Keratinocyte (primary cell): ENCODE results near the gene SMURF1. TPM values are rescaled to one million over a fixed set of nuclear protein-coding genes. Genes with fewer than 3 reads are reported as not detected.

Experiments used
- DNase-seq: peaks from one replicate; pipeline ENCODE4 v3.0.0-alpha.2; 2011; ENCODE audit warnings: low read depth, missing footprints, low spot score
- FAIRE-seq: peaks from 2 replicates; lab custom pipeline; 2011; peaks lifted over from hg19 to GRCh38; lab: Jason Lieb, UNC
- H2AFZ ChIP-seq: 2 replicates; pipeline ENCODE4 v1.6.0; 2012; ENCODE audit warnings: low read length, control low read depth, inconsistent platforms; ENCODE audit not compliant: control insufficient read depth
- H3K27ac ChIP-seq: 2 replicates; pipeline ENCODE4 v1.5.1; 2011; ENCODE audit warnings: low read length; ENCODE audit not compliant: control insufficient read depth, insufficient read depth
- H3K27me3 ChIP-seq: 3 replicates; pipeline ENCODE4 v1.6.0; 2011; ENCODE audit warnings: low read length; ENCODE audit not compliant: control insufficient read depth, insufficient read depth; ENCODE audit errors: extremely low read depth
- H3K36me3 ChIP-seq, 2 experiments: 2 replicates in 1 of 2; 3 replicates in 1 of 2; pipeline ENCODE4 v1.5.1; 2011; ENCODE audit warnings: low read length in 2 of 2, mild to moderate bottlenecking in 1 of 2; ENCODE audit not compliant: control insufficient read depth in 2 of 2, insufficient read depth in 2 of 2; ENCODE audit errors: extremely low read depth in 1 of 2
- H3K4me1 ChIP-seq: 3 replicates; pipeline ENCODE4 v1.5.1; 2011; ENCODE audit warnings: low read length; ENCODE audit not compliant: control insufficient read depth, insufficient read depth; ENCODE audit errors: extremely low read depth
- H3K4me2 ChIP-seq: 3 replicates; pipeline ENCODE4 v1.6.0; 2011; ENCODE audit warnings: low read depth, low read length; ENCODE audit not compliant: control insufficient read depth, insufficient read depth; ENCODE audit errors: extremely low read depth
- H3K4me3 ChIP-seq, 3 experiments: fragments of 200-600 bp in 1 of 3; sonication (generic) in 1 of 3; 2 replicates in 2 of 3; 3 replicates in 1 of 3; pipeline ENCODE4 v1.5.1; 2011 to 2016; ENCODE audit warnings: low read length in 3 of 3, mild to moderate bottlenecking in 3 of 3, control low read depth in 2 of 3, inconsistent platforms in 1 of 3, low read depth in 1 of 3, mixed read lengths in 1 of 3, mixed run types in 1 of 3, moderate library complexity in 1 of 3; ENCODE audit not compliant: control insufficient read depth in 2 of 3, insufficient read depth in 2 of 3; ENCODE audit errors: extremely low read depth in 1 of 3
- H3K79me2 ChIP-seq: 2 replicates; pipeline ENCODE4 v1.6.0; 2012; ENCODE audit warnings: low read length; ENCODE audit not compliant: control insufficient read depth, insufficient read depth
- H3K9ac ChIP-seq: 3 replicates; pipeline ENCODE4 v1.6.0; 2011; ENCODE audit warnings: low read length; ENCODE audit not compliant: control insufficient read depth, insufficient read depth; ENCODE audit errors: extremely low read depth
- H3K9me1 ChIP-seq: 3 replicates; pipeline ENCODE4 v1.6.0; 2011; ENCODE audit warnings: low read length; ENCODE audit not compliant: control insufficient read depth, insufficient read depth; ENCODE audit errors: extremely low read depth
- H3K9me3 ChIP-seq: 2 replicates; pipeline ENCODE4 v1.5.1; 2012; ENCODE audit warnings: low read depth, low read length; ENCODE audit not compliant: control insufficient read depth
- H4K20me1 ChIP-seq: 3 replicates; pipeline ENCODE4 v1.6.0; 2011; ENCODE audit warnings: low read length; ENCODE audit not compliant: control insufficient read depth, insufficient read depth; ENCODE audit errors: extremely low read depth
- CTCF ChIP-seq, 3 experiments: IDR thresholded peaks in 1 of 3; conservative IDR thresholded peaks in 1 of 3; optimal IDR thresholded peaks in 1 of 3; 2 replicates in 2 of 3; 3 replicates in 1 of 3; pipeline versions ENCODE3 to v1.5.1; 2011; ENCODE audit warnings: low read length in 3 of 3, mild to moderate bottlenecking in 3 of 3, moderate library complexity in 2 of 3, control low read depth in 1 of 3, inconsistent platforms in 1 of 3; ENCODE audit not compliant: insufficient read depth in 2 of 3; ENCODE audit errors: extremely low read depth in 1 of 3
- EZH2 ChIP-seq: IDR thresholded peaks from one replicate; pipeline ENCODE4 v1.6.1; 2012; ENCODE audit warnings: inconsistent platforms, mild to moderate bottlenecking, low read length, moderate library complexity
- dilution Hi-C: fragments of 300-500 bp; cut with MboI; formaldehyde crosslinking; loops from one replicate; pipeline ENCODE4 v1.7.0; 2020; ENCODE audit warnings: low sequenced_read_pairs; ENCODE audit not compliant: extremely low pct_ligation_motif_present
- polyA plus RNA-seq, 5 experiments: library from polyadenylated mRNA; depleted of rRNA in 3 of 5; stranded (reverse) in 3 of 5; stranded (forward) in 1 of 5; unstranded in 1 of 5; fragments of >200 nt; gene quantifications; 1 replicate in 1 of 5; 2 replicates in 3 of 5; 3 replicates in 1 of 5; pipeline versions ENCODE4 v1.2.1 to v1.2.3, GENCODE V29; 2011 to 2012; ENCODE audit warnings: missing spikeins in 2 of 5, low read depth in 1 of 5, low replicate concordance in 1 of 5

Gene SMURF1
- polyA plus RNA-seq, 1 donor (not counting 4 experiments of a cell fraction or from before 2014, with no cell fraction given), result 22.2 TPM

DNA sequence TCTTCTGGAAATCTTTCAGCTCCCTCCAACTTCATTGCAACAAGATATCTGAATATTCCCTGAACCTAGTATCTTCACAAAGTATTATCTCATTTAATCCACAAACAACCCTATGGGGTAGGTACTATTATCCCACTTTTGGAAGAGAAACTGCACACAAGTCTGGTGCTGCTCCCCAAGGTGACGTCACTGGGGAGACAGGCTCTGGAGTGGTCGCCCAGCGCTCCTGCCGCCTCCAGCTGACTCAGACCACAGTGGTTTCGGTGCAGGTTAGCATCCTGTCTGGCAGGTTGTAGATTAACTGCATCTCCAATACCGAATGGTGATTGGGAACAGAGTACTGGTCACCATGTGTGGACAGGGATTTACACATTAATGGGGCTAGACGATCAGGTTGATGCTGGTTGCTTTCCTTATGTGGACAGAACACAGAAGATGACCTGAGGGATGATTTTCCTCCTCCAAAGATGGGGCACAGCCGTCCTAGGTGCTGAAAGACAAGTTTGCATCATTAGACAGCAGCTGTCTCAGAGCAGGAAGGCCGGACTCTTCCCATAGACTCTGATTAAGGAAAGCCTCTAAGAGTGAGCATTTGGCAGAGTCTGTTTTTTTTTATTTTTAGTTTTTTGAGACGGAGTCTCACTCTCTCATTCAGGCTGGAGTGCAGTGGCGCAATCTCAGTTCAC lies 137.0 kb downstream of the SMURF1 start:
- H2AFZ ChIP-seq, result no peak overlapping the region
- H3K27ac ChIP-seq, result no peak overlapping the region
- no peak overlapping the region for H3K4me2 ChIP-seq
- peaks cover 34 to 50% of the 10 kb centered on the region in 2 experiments for H3K36me3 ChIP-seq
- FAIRE-seq, result no peak
- peaks cover 2% of the 10 kb centered on the region for H3K9me1 ChIP-seq
- H4K20me1 ChIP-seq, result no peaks in the 10 kb centered on the region
- no peak for TF ChIP-seq EZH2
- no peak for TF ChIP-seq CTCF (optimal IDR thresholded peaks at IDR 0.05 in 1 of 3, IDR thresholded peaks at IDR 0.05 in 1 of 3, conservative IDR thresholded peaks at IDR 0.05 in 1 of 3; ENCODE audit: extremely low read depth in 1 of 3, insufficient read depth in 2 of 3, low read length in 3 of 3)
- no peaks in the 10 kb centered on the region for H3K4me1 ChIP-seq
- H3K9me3 ChIP-seq, result no peaks in the 10 kb centered on the region
- dilution Hi-C loops, result no loop called here
- no peaks in the 10 kb centered on the region for H3K27me3 ChIP-seq
- no peak for DNase-seq
- no peaks in the 10 kb centered on the region for H3K79me2 ChIP-seq
- no peak overlapping the region for H3K4me3 ChIP-seq
- H3K9ac ChIP-seq, result no peak overlapping the region

GRCh38 chr7:99005776-99006175 lies 138.1 kb downstream of the SMURF1 start:
- dilution Hi-C loops, result no loop called here
- no peak for FAIRE-seq
- no peak for DNase-seq
- peaks cover 2% of the 10 kb centered on the region for H3K9me1 ChIP-seq
- H2AFZ ChIP-seq, result no peak overlapping the region
- H3K27me3 ChIP-seq, result no peaks in the 10 kb centered on the region
- no peaks in the 10 kb centered on the region for H3K9me3 ChIP-seq
- H3K9ac ChIP-seq, result no peak overlapping the region
- H3K4me1 ChIP-seq, result no peaks in the 10 kb centered on the region
- no peak overlapping the region for H3K4me3 ChIP-seq
- H3K27ac ChIP-seq, result no peak overlapping the region
- no peaks in the 10 kb centered on the region for H4K20me1 ChIP-seq
- peaks cover 27 to 47% of the 10 kb centered on the region in 2 experiments for H3K36me3 ChIP-seq
- no peak for TF ChIP-seq EZH2
- no peak for TF ChIP-seq CTCF (optimal IDR thresholded peaks at IDR 0.05 in 1 of 3, IDR thresholded peaks at IDR 0.05 in 1 of 3, conservative IDR thresholded peaks at IDR 0.05 in 1 of 3; ENCODE audit: extremely low read depth in 1 of 3, insufficient read depth in 2 of 3, low read length in 3 of 3)
- H3K79me2 ChIP-seq, result no peaks in the 10 kb centered on the region
- no peak overlapping the region for H3K4me2 ChIP-seq
